ENCODE measurements around the gene LRRC8C. TPM values are rescaled to one million over a fixed set of nuclear protein-coding genes. Genes with fewer than 3 reads are reported as not detected.

LRRC8C gene
- total RNA-seq, 1 donor from 2014 or later, result 5.5 TPM

DNA sequence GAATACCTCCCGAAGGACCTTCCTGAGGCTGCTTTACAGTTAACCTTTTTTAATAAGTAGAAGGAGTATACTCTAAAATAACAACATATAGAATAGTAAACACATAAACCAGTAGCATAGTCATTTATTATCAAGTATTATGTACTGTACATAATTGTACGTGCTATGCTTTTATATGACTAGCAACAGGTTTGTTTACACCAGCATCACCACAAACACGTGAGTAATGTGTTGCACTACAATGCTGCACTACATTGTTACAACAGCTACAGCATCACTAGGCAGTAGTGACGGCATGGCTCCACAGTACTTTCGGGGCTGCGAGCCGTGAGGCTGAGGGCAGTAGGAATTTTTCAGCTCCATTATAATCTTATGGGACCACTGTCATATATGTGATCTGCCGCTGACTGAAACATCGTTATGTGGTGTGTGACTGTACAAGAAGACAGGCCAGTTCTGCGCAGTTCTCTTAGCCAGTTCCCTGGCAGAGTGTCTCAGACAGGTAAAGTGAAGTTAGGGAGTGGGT lies 105.1 kb downstream of the LRRC8C start:
- no peak overlapping the region for H3K27ac Mint-ChIP-seq
- no peaks in the 10 kb centered on the region for H3K36me3 Mint-ChIP-seq
- no peak overlapping the region for H3K4me3 Mint-ChIP-seq
- Histone ChIP-seq H3K36me3 (no peaks in the 10 kb centered on the region), H3K4me2 (no peak overlapping the region), H3K27me3 (no peaks in the 10 kb centered on the region), H2AFZ (replicated peaks) (no peak overlapping the region), H3K27ac (no peak overlapping the region), H3F3A (ENCODE audit: low read depth) (no peaks in the 10 kb centered on the region), H3K9ac (no peak overlapping the region), H3K79me2 (ENCODE audit: low read depth) (no peaks in the 10 kb centered on the region), H3K4me3 (no peak overlapping the region), H3K9me3 (ENCODE audit: low read depth) (no peaks in the 10 kb centered on the region), H4K20me1 (ENCODE audit: low read depth) (no peaks in the 10 kb centered on the region), H3K4me1 (no peaks in the 10 kb centered on the region)
- TF ChIP-seq EZH2phosphoT487 (IDR thresholded peaks at IDR 0.05) (no peak), EZH2 (IDR thresholded peaks at IDR 0.05) (no peak)
- TF ChIP-seq, protein P1, sequence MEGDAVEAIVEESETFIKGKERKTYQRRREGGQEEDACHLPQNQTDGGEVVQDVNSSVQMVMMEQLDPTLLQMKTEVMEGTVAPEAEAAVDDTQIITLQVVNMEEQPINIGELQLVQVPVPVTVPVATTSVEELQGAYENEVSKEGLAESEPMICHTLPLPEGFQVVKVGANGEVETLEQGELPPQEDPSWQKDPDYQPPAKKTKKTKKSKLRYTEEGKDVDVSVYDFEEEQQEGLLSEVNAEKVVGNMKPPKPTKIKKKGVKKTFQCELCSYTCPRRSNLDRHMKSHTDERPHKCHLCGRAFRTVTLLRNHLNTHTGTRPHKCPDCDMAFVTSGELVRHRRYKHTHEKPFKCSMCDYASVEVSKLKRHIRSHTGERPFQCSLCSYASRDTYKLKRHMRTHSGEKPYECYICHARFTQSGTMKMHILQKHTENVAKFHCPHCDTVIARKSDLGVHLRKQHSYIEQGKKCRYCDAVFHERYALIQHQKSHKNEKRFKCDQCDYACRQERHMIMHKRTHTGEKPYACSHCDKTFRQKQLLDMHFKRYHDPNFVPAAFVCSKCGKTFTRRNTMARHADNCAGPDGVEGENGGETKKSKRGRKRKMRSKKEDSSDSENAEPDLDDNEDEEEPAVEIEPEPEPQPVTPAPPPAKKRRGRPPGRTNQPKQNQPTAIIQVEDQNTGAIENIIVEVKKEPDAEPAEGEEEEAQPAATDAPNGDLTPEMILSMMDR (IDR thresholded peaks at IDR 0.05), result no peak
- no peaks in the 10 kb centered on the region for H3K9me3 Mint-ChIP-seq
- H3K27me3 Mint-ChIP-seq (ENCODE audit: insufficient read depth, low read depth), result no peaks in the 10 kb centered on the region
- no peak for DNase-seq (ENCODE audit: low spot score)
- H3K4me1 Mint-ChIP-seq, result no peaks in the 10 kb centered on the region

DNA sequence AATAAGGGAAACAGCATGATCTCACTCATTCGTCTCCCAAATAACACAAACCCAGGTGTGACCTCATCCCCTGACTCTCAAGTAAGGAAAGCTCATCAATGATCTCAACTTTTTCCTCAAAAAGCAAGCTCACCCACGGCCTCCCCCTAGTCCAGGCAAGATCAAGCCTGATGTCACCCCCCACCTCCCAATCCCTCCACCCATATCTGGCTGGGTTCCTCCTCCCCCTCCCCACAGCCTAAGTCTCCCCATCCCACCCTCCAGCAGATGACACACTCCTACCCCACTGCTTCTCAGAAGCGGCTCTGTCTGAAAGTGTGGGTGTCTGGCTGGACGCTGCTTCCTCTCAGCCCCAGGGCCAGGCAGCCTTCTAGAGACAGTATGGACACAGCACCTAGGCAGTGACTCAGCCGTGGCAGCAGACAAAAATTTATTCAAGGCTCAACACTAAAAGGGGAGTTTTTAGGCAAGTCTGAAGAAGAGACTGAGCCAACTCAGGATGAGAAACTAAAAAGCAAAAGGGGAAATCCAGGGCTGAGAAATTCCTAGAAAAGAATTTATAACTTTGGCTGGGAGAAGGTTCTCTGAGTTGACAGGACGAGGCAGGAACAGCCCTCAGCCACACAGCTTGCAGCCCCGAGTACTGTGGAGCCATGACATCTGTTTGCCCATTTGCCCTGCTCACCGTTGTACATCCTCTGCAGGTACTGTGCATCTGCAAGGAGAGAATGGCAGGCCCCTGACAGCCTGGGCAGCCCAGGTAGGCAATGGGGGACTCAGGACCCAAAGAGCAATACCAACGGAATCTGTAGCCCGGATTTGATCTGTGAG lies 106.3 kb downstream of the LRRC8C start:
- no peaks in the 10 kb centered on the region for H3F3A ChIP-seq (ENCODE audit: low read depth)
- no peak overlapping the region for H3K4me3 ChIP-seq
- no peak overlapping the region for H3K27ac ChIP-seq
- H3K27ac Mint-ChIP-seq, result peak overlapping the region; percentile 48
- no peaks in the 10 kb centered on the region for H3K4me1 Mint-ChIP-seq
- H3K4me1 ChIP-seq, result no peaks in the 10 kb centered on the region
- H2AFZ ChIP-seq (replicated peaks), result no peak overlapping the region
- no peak overlapping the region for H3K4me2 ChIP-seq
- DNase-seq (ENCODE audit: low spot score), result no peak
- TF ChIP-seq EZH2phosphoT487 (IDR thresholded peaks at IDR 0.05), result no peak
- H3K9me3 ChIP-seq (ENCODE audit: low read depth), result no peaks in the 10 kb centered on the region
- no peaks in the 10 kb centered on the region for H3K9me3 Mint-ChIP-seq
- H3K9ac ChIP-seq, result no peak overlapping the region
- H3K79me2 ChIP-seq (ENCODE audit: low read depth), result no peaks in the 10 kb centered on the region
- no peaks in the 10 kb centered on the region for H4K20me1 ChIP-seq (ENCODE audit: low read depth)
- H3K36me3 Mint-ChIP-seq, result no peaks in the 10 kb centered on the region
- H3K27me3 ChIP-seq, result no peaks in the 10 kb centered on the region
- H3K36me3 ChIP-seq, result no peaks in the 10 kb centered on the region
- no peak overlapping the region for H3K4me3 Mint-ChIP-seq
- H3K27me3 Mint-ChIP-seq (ENCODE audit: insufficient read depth, low read depth), result no peaks in the 10 kb centered on the region

DNA sequence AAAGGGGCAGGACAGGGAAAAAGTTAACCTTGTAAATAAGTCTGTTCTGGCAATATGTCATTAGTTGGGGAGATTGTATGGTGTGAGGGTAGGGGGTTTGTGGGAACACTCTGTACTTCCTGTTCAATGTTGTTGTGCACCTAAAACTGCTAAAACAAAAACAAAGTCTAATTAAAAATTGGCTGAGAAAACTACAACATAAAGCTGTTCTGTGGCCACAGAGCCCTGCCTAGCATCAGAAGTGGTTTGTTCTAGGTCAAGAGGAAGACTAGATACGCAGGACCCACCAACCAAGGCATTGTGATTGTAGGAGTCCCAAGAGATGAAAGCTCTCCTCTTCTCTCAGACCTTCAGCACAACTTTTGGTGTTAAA lies 106.9 kb downstream of the LRRC8C start:
- no peaks in the 10 kb centered on the region for H3K4me1 Mint-ChIP-seq
- Histone ChIP-seq H3K9me3 (ENCODE audit: low read depth) (no peaks in the 10 kb centered on the region), H3K27me3 (no peaks in the 10 kb centered on the region), H3F3A (ENCODE audit: low read depth) (no peaks in the 10 kb centered on the region), H3K4me1 (no peaks in the 10 kb centered on the region), H3K9ac (no peak overlapping the region), H3K4me3 (no peak overlapping the region), H3K4me2 (no peak overlapping the region), H2AFZ (replicated peaks) (no peak overlapping the region), H3K79me2 (ENCODE audit: low read depth) (no peaks in the 10 kb centered on the region), H4K20me1 (ENCODE audit: low read depth) (no peaks in the 10 kb centered on the region), H3K36me3 (no peaks in the 10 kb centered on the region), H3K27ac (no peak overlapping the region)
- H3K36me3 Mint-ChIP-seq, result no peaks in the 10 kb centered on the region
- H3K9me3 Mint-ChIP-seq, result no peaks in the 10 kb centered on the region
- TF ChIP-seq, protein P1 (IDR thresholded peaks at IDR 0.05), result no peak
- TF ChIP-seq EZH2 (IDR thresholded peaks at IDR 0.05) (no peak), EZH2phosphoT487 (IDR thresholded peaks at IDR 0.05) (no peak)
- no peak overlapping the region for H3K4me3 Mint-ChIP-seq
- no peak overlapping the region for H3K27ac Mint-ChIP-seq
- DNase-seq (ENCODE audit: low spot score), result no peak
- no peaks in the 10 kb centered on the region for H3K27me3 Mint-ChIP-seq (ENCODE audit: insufficient read depth, low read depth)

DNA sequence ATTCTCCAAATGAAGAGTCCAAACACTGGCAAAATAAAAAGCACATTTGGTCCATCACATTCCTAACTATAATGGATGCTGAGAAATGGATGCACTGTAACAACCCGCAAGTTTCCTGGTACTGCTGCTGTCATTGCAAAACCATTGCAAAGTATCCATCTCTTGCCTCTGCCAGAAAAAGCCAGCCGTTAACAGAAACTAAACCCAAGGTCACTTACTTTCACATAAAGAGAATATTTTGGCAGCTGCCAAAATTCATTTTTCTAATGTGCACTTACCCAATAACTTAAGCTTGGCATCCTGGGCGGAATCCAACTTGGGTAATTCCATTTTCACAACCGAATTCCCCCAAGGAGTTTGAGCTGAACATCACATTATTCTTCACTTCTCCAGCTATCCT lies 110.9 kb downstream of the LRRC8C start:
- Histone ChIP-seq H3K27me3 (no peaks in the 10 kb centered on the region), H3K36me3 (no peaks in the 10 kb centered on the region), H3F3A (ENCODE audit: low read depth) (no peaks in the 10 kb centered on the region), H3K79me2 (ENCODE audit: low read depth) (no peaks in the 10 kb centered on the region), H3K9me3 (ENCODE audit: low read depth) (no peaks in the 10 kb centered on the region), H2AFZ (replicated peaks) (no peak overlapping the region), H3K27ac (no peak overlapping the region), H3K4me2 (no peak overlapping the region), H3K9ac (no peak overlapping the region), H3K4me3 (no peak overlapping the region), H4K20me1 (ENCODE audit: low read depth) (no peaks in the 10 kb centered on the region), H3K4me1 (no peaks in the 10 kb centered on the region)
- Mint-ChIP-seq H3K27me3 (ENCODE audit: insufficient read depth, low read depth) (no peaks in the 10 kb centered on the region), H3K27ac (no peak overlapping the region), H3K9me3 (no peaks in the 10 kb centered on the region), H3K4me1 (no peaks in the 10 kb centered on the region), H3K4me3 (no peak overlapping the region), H3K36me3 (no peaks in the 10 kb centered on the region)
- no peak for DNase-seq (ENCODE audit: low spot score)
- no peak for TF ChIP-seq EZH2 (IDR thresholded peaks at IDR 0.05)
- no peak for TF ChIP-seq EZH2phosphoT487 (IDR thresholded peaks at IDR 0.05)
- TF ChIP-seq, protein P1 (IDR thresholded peaks at IDR 0.05), result no peak
